Astrocyte (in vitro differentiated cells and primary cell): ENCODE data around the gene HTR3B.

Experiments
- CTCF ChIP-seq: IDR thresholded peaks from 2 replicates; pipeline ENCODE4 v1.5.1; 2011; ENCODE audit warnings: low read depth, mild to moderate bottlenecking, inconsistent platforms, low read length, moderate library complexity; ENCODE audit not compliant: insufficient read depth
- EZH2 ChIP-seq: IDR thresholded peaks from 2 replicates; pipeline ENCODE4 v1.6.1; 2012; ENCODE audit warnings: mild to moderate bottlenecking, low read length, inconsistent platforms; ENCODE audit not compliant: insufficient read depth

GRCh38 chr11:113986351-113987140, 82.0 kb downstream of the HTR3B start:
- TF ChIP-seq EZH2 = no peak
- TF ChIP-seq CTCF = no peak
